ENCODE results near the gene TRIM71.

The TRIM71 gene

DNA sequence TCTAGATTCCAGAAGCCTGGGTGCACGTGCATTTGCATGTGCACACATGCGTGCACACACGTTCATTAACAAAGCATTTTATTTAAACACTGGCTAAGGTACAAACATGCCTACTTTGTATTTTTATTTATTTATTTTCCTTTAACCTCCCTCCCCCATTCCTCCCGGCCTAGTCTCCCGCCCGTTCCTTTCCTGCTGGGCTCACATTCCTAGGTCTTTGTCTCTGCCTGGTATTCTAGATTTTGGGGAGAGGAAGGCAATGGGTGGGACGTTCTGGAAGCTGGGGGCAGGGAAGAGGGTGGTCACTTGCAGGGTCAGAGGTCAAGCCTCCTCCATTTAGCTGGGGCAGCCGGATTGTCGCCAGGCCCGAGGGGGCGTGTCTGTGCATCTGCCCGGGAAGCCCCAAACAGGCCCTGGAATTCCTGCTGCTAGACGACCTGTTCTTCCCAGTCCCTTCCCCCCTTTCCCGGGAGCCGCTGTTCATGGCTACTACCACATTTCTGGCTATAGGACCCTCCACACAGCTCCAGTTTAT is 51.8 kb downstream of the TRIM71 start:
- DNase-seq: no peak

DNA sequence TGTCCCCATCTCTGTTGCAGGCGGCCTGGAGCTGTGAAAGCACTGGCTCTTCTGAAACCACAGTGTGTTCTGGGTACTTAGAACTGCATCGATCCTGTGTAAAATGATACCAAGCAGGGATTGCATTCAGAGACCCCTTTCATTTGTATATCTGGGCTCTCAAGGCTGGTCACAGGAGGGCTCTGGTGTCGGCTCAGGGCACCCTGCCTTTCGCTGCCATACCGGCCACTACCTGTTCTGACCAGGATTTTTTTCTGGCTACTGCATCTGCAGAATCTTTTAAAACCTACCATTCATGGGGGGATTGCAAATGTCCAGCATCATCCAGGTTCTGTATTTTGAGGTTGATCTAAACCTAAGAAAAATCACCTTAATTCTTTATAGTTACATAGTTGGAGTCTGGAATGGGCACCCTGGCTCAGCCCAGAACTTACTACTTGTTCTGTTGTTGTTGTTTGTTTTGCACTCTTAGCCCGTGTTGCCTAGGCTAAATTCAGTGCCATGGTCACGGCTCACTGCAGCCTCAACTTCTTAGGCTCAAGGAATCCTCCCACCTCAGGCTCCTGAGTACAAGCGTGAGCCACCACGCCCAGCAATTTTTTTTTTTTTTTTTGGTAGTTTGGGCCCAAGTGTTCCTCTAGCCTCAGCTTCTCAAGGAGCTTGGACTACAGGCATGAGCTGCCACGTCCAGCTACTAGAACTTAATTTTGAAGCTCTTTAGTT is 52.7 kb downstream of the TRIM71 start:
- DNase-seq: no peak

DNA sequence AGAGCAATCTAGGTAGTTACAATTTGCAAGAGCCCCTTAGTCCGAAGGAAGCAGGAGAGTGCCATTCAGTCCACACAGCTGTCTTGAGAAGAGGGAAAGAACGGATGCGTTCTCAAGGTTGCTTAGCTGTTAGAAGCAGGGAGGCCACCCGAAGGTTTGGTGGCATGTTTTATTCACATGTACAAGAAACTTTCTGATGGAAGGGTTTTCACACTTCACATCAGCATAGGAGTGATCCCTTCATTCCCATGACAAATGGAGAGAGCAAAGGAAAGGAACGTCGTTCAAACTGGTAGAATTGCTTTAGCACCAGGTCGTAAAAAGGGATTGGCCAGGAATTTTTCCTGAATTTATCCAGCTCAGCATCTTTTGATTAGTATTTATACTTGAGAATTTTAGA is 53.5 kb downstream of the TRIM71 start:
- DNase-seq: no peak

DNA sequence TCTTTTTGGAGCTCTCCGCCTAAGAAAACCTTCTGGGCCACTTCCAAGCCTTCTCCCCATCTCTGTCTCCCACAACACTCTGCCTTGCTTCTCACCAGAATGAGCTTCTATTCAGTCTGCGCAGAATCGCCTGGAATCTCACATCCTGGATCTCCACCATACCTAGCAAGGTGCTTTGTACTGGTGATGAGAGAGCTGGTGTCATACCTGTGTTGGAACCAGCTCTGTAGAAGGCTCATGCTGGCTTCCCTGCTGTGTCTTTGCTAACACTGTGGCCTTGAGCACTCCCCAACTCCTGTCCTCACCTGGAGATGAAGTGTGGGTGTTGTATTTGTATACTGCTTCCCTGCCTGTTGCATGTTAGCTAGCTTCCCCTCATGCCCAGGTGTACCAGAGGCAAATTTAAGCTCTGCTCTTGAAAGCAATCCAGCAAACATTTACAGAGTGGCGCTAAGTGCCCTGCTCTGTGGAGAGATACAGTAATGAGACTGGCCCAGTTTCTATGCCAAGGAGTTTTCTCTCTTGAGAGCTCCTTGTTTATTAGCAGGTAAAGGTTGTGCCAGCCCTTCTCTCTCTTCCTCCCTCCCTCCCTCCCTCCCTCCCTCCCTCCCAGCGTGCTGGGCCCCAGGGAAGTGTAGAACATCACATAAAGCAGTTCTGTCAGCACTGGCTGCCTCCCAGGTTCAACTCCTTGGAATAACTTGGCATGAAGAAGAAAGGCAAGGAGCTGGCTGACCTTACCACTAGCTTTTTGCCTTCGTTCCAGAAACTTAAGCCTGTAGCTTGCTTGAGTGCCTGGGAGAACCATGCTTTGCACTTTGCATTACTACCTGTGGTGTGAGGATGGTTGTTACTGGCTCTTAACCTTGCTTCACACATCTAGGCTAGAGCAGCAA is 54.9 kb downstream of the TRIM71 start:
- no peak for DNase-seq

DNA sequence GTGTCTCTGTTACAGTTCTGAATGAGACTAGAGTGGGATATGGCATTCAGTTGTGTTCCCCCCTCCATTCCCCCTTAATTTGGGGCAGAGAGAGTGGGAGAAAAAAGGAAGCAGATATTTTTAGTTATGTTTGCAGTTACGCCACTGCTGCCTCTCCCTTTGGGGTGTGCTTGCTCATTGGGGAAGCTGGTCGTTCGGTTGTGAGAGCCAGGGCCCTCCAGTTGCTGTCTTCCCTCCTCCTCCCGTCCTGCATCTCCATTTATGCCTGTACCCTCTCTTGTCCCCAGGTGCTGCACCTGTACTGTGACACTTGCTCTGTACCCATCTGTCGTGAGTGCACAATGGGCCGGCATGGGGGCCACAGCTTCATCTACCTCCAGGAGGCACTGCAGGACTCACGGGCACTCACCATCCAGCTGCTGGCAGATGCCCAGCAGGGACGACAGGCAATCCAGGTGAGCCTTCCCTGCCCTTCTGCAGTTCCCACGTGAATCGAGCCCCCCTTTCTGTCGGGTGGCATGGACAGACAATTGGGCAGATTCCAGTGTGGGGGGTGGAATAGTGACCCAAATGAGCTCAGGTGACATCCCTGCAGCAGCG is 55.8 kb downstream of the TRIM71 start:
- DNase-seq: peak; percentile 16

DNA sequence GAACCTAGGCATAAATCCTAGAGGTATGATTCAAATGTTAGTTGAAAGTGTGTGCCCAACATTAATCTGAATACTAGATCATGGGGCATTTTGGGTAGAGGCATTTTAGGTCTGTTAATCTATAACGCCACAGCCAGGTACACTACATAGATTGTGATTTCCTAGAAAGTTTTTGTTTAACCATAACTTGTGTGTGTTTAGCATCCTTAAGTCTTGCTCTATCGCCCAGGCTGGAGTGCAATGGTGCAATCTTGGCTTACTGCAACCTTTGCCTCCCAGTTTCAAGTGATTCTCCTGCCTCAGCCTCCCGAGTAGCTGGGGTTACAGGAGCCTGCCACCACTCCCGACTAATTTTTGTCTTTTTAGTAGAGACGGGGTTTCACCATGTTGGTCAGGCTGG is 59.1 kb downstream of the TRIM71 start:
- DNase-seq: no peak

DNA sequence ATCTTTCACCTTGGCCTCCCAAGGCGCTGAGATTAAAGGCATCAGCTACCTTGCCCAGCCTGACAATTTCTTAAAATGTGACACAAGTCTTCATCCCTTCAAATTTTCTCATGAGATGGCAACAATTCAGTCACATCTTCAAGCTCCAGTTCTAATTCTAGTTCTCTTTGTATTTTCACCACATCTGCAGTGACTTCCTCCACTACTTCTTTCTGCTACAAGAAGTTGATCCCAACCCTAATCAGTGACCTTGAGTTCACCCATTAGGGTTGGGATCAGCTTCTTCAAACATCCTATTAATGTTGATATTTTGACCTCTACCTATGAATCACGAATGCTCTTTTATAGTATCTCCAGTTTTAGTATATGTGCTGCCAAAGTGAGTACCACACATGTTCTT is 59.8 kb downstream of the TRIM71 start:
- no peak for DNase-seq

DNA sequence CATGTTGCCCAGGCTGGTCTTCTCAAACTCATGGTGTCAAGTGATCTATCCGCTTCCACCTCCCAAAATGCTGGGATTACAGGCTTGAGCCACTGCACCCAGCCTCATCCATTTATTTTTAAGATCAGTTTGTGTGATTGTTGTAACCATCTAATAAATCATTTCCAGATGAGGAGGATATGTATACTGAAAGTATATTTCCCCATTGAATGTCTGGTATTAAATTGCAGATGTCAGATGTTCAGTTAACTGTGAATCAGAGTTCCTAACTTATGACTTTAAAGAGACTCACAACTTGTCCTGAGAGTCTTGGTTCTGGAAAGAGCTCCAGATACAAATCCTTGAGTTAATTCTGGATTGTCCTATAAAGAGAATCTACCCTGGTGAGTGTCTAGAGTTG is 62.4 kb downstream of the TRIM71 start:
- no peak for DNase-seq

DNA sequence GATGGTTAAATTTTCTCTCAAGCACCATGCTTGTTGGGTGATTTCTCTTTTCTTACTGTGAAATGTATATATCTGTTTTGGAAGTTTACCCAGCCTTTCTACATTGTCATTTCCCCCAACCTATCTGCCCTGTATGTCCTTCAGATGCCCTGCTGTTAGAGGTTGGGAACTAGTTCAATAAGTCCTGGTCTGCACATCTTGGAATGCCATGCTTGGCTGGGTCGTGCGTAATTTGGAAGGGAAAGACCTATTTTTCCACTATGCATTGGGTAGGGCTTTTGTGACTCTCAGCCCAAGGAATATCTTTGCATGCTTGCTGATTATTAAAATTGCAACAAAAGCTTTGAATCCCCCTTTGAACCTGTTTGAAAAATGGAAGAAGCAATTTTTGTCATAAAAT is 63.8 kb downstream of the TRIM71 start:
- no peak for DNase-seq

DNA sequence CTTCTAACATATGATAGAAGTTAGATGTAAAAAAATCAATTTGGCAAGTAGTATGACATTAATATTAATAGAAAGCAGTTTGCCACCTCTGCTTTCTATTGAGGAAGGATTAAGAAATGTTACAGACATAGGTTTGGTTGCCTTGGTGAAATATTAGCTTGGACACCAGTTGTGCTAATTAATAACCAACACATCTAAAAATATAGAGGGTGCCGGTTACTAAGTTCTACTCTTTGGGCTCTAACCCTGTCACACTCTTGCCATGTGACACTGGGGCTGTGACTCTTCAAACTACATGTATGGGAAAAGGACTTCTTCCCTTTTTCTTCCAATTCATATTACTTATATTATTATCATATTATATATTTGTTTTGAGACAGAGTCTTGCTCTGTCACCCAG is 64.4 kb downstream of the TRIM71 start:
- peak; percentile 28 for DNase-seq

DNA sequence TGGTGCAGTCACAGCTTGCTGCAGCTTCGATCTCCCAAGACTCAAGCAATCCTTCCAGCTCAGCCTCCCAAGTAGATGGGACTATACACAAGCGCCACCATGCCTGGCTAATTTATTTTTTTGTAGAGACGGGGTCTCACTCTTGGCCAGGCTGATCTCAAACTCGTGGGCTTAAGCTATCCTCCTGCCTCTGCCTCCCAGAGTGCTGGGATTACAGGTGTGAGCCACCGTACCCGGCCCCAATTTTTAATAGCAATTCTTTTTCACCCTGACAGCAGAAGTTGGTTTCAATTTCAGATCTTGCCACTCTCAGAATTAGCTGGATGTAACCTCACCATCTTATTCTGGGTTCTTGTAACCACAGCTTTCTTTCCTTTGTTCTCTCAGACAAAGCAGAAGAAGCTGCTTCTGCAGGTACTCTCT is 64.8 kb downstream of the TRIM71 start:
- DNase-seq: no peak

DNA sequence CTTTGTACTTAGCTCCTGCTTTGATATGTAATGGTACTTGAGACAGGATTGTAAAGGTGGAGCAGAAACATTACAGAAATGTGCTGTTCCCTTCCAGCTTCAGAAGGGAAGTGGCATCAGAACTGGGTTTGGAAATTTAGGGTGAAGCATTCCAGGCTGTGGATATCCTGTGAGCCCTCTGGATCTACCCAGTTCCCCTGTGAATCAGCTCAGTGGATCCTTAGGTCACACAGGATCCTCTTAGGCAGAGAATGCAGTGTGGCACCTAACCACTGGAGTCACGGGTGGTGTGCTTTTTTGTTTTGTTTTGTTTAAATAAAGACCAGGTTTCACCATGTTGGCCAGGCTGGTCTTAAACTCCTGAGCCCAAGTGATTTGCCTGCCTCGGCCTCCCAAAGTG is 66.0 kb downstream of the TRIM71 start:
- no peak for DNase-seq

DNA sequence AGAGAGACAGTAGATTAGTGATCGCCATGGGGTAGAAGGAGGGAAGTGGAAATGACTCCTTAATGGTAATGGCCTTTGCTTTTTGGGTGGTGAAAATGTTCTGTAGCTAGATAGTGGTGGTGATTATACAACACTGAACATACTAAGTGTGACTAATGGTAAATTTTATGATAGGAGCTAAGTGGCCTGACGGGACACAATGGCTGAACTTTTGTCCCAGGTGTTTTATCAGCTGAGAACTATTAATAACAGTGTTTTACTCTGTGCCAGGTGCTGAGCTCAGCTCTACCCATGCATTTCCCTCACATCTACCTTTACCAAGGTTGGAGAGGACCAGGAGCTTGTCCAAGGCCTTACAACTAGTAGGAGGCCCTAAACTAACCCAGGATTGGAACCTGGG is 66.8 kb downstream of the TRIM71 start:
- DNase-seq: no peak

DNA sequence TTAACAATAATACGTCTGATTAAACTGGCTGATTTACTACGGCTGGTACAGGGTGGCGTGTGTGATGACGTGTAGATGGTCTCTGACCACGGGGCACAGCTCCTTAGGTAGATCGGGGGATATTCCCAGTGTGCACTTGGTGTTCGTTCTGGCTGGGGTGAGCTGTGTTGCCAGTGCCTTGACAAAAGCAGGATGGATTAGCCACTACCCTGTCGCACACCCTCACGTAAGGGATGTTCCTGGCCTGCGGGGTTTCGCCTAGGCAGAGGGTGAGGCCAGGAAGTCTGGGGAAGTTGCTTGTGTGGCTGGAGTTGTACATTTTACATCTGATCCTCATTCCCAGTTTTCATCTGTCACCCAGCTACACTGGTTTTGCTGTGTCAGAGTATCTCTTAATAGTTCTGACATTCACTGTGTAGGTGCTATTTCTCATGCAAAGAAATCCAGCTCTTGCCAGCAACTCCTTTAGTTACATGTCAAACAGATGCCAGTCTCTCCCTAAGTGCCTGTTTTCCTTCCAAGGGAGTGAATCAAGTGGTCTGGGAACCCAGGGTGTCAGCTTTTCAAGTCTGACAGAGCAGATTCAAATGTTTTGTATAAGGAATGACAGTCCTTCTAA is 67.6 kb downstream of the TRIM71 start:
- no peak for DNase-seq

DNA sequence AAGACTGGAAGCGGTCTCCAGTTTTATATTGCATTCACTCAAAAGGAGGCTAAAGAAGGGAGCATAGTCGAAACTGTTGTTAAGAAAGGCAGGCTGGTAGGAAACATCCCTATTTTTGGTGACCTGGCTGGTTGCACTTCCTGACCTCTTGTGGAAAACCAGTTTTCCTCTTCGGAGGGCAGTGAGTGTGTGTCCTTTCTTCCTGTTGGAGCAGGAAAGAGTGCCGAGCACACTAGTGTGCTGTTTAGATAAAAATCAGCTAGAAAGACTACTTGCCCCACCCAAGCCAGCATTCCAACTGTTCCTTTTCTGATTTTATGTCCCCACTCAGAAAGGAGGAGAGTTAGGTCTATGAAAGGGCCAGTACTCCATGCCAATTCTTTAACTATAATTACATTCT is 68.5 kb downstream of the TRIM71 start:
- no peak for DNase-seq

DNA sequence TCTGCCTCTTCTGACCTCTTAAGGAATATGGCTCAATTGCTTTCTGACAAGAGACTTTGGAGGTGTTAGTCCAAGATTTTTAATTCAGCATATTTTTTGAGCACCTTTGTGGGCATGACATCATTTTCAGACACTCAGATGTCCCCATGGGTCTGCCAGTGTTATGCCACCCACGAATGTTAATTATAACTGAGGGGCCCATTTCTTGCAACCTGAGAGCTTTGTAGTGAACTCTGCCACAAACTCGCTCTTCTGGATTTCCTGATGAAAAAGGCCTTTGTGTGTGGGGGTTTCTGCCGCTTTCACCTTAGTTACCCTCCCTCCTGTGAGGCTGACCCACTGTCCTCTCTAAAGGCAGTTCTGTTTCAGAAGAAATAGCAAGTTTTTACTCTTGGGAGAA is 69.1 kb downstream of the TRIM71 start:
- DNase-seq: no peak

DNA sequence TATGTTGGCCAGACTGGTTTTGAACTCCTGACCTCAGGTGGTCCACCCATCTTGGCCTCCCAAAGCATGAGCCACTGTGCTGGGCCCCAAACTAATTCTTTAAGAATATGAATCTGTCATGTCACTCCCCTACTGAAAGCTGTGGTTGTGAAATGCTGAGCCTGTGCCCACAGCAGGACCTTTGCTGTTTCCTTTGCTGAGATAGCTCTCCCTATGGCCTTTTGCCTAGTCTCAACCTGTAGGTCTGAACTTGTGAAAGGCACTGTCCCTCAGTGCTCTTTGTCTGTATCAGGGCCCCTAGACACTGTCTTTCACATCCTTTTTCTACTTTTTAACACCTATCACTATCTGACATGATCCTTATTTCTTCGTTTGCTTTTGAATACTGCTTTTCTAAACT is 70.9 kb downstream of the TRIM71 start:
- DNase-seq: no peak

DNA sequence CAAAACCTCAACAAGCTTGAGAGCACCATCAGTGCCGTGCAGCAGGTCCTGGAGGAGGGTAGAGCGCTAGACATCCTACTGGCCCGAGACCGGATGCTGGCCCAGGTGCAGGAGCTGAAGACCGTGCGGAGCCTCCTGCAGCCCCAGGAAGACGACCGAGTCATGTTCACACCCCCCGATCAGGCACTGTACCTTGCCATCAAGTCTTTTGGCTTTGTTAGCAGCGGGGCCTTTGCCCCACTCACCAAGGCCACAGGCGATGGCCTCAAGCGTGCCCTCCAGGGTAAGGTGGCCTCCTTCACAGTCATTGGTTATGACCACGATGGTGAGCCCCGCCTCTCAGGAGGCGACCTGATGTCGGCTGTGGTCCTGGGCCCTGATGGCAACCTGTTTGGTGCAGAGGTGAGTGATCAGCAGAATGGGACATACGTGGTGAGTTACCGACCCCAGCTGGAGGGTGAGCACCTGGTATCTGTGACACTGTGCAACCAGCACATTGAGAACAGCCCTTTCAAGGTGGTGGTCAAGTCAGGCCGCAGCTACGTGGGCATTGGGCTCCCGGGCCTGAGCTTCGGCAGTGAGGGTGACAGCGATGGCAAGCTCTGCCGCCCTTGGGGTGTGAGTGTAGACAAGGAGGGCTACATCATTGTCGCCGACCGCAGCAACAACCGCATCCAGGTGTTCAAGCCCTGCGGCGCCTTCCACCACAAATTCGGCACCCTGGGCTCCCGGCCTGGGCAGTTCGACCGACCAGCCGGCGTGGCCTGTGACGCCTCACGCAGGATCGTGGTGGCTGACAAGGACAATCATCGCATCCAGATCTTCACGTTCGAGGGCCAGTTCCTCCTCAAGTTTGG is 72.9 kb downstream of the TRIM71 start:
- no peak for DNase-seq

DNA sequence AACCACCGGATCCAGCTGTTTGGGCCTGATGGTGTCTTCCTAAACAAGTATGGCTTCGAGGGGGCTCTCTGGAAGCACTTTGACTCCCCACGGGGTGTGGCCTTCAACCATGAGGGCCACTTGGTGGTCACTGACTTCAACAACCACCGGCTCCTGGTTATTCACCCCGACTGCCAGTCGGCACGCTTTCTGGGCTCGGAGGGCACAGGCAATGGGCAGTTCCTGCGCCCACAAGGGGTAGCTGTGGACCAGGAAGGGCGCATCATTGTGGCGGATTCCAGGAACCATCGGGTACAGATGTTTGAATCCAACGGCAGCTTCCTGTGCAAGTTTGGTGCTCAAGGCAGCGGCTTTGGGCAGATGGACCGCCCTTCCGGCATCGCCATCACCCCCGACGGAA is 73.6 kb downstream of the TRIM71 start:
- no peak for DNase-seq

DNA sequence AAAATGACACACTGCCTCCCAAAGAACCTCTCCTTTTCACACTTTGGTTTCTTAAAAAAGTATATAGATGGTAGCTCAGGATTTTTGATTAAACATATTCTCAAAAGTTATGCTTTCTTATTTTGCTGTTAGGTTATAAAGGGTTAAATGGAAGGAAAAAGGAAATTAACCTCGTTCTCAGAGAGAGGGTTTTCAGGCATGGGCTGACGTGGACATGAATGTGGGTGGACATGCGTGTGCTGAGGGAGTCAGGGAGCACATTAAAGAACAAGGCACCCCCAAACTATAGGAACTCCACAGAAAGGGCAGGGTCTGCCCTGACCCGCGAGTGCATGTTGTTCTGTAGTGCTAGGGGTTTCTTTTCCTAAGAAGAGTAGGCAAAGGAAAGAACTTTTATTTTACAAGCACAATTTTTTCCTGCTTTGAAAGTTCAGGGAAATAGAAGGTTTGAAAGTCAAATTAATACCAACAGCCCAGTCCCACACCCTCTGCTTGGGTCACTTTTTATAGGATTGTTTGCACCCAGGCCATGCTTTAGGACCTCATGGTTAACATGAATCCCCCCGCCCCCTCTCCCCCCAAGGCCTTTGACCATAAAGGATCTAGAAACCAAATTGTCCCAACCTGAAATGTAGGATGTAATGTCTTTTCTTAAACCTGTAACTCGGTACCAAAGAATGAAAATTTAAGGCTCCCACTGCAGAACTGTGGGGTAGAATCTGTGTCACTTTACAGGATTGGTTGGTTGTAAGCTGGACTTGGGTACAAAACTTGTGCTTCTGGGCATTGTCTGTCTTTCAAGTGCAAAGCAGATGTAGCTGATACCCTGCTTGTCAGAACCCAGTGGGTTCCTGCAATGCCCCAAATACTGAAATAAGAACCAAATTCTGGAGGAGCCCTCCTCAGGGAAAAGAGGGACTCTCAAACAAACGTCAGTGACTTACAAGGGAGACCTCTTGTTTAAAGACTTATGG is 75.1 kb downstream of the TRIM71 start:
- DNase-seq: no peak

DNA sequence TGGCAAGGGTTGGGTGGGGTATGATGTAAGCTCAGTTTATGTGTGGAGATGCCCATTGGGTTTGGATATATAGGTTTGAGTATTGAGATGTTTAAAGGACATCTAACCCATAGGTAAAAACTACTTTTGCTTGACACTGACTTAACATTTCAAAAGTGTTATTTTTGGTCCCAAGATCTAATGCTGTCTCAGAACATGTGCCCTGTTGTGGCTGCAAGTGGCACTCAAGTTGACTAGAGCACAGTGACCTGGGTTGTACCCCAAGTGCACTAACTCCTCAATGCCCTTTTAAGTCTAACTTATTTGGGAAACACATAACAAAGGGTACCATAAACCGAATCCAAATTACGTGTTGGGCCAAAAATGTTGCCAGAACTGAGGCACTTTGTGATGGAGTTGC is 77.2 kb downstream of the TRIM71 start:
- no peak for DNase-seq
